Lower lobe of right lung (tissue), 2 donors: ENCODE data around the gene HDLBP. TPM values are rescaled to one million over a fixed set of nuclear protein-coding genes. Genes with fewer than 3 reads are reported as not detected.
"Not testable (repeated sequence)": the region's sequence is repeated elsewhere in the genome, so short reads cannot be mapped to it uniquely, and the experiment has no call there.

Experiments
- ATAC-seq, 2 donors: fragments of 200-7000 bp; cut with Tn5 transposase; one replicate each; pipeline ENCODE4 v1.9.1; 2020 to 2022; ENCODE audit warnings: mild to moderate bottlenecking in 2 of 2, moderate library complexity in 2 of 2
- DNase-seq: peaks from one replicate; pipeline ENCODE4 v3.0.0-alpha.2; 2020
- H3K27ac ChIP-seq: fragments of 200-600 bp; one replicate; pipeline ENCODE4 v1.8.0; 2022
- H3K27me3 ChIP-seq: fragments of 200-600 bp; one replicate; pipeline ENCODE4 v1.8.0; 2022; ENCODE audit warnings: low read depth
- H3K36me3 ChIP-seq: fragments of 200-600 bp; one replicate; pipeline ENCODE4 v1.8.0; 2022; ENCODE audit warnings: mild to moderate bottlenecking
- H3K4me1 ChIP-seq: fragments of 200-600 bp; one replicate; pipeline ENCODE4 v1.8.0; 2022
- H3K4me3 ChIP-seq: fragments of 200-600 bp; one replicate; pipeline ENCODE4 v1.8.0; 2022; ENCODE audit warnings: mild to moderate bottlenecking
- H3K9me3 ChIP-seq: fragments of 200-600 bp; one replicate; pipeline ENCODE4 v1.8.0; 2022
- intact Hi-C: fragments of 100-400 bp; cut with DNase I; formaldehyde crosslinking; loops from one replicate; pipeline ENCODE4 v1.11.0; 2022
- total RNA-seq: library from RNA; stranded (reverse); fragmentation: NEBNext Ultra II Directional; extraction: Animal tissue kit (Norgen Biotek cat#: 25700); gene quantifications from one replicate; pipeline ENCODE4 v1.2.1, GENCODE V29; 2021
- TF ChIP-seq, protein P1 (sequence below): fragments of 200-600 bp; IDR thresholded peaks from one replicate; pipeline ENCODE4 v1.8.0; 2022; ENCODE audit warnings: antibody characterized with exemption, mild to moderate bottlenecking
- donor health status: DM: no; HTN: yes; CAD: no; lungs with severe emphysema.

The HDLBP gene
- total RNA-seq, 1 donor from 2014 or later = 387 TPM

DNA sequence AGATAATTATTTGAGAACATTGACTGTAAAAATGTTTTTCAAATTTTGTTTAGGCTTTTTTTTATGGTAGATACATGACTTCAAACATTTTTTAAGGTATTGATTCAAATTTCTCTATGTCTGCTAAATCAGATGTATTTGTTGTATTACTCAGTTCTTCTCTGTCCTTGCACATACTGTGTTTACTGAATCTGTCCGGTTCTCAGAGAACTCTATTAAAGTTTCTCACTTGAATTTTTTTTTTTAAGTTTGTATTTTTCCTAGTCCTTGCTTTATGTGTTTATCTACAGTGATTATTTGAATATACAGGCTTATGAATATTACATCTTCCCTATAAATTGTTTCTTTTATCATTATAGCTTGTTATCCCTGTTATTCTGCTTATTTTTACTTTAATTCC is 5.6 kb upstream of the HDLBP start:
- no peak for ATAC-seq
- peaks cover 80% of the 10 kb centered on the region for H3K4me1 ChIP-seq
- intact Hi-C loops = no loop called here

DNA sequence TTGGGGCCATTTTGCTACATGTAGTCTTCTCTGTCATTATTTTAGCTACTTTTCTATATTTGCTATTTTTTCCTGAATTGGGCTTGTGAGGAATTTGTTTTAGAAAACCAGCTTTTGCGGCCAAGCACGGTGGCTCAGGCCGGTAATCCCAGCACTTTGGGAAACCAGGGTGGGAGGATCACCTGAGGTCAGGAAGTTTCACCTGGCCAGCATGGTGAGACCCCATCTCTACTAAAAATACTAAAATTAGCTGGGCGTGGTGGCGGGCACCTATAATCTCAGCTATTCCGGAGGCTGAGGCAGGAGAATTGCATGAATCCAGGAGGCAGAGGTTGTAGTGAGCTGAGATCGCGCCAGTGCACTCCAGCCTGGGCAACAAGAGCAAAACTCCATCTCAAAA is 4.9 kb upstream of the HDLBP start:
- intact Hi-C loops = no loop called here
- Histone ChIP-seq H3K4me3 (no peak overlapping the region), H3K36me3 (peaks cover 10% of the 10 kb centered on the region), H3K9me3 (no peaks in the 10 kb centered on the region), H3K4me1 (peaks cover 78% of the 10 kb centered on the region), H3K27me3 (no peaks in the 10 kb centered on the region), H3K27ac (no peak overlapping the region)
- ATAC-seq (no peak), DNase-seq (no peak)
- TF ChIP-seq, protein P1, sequence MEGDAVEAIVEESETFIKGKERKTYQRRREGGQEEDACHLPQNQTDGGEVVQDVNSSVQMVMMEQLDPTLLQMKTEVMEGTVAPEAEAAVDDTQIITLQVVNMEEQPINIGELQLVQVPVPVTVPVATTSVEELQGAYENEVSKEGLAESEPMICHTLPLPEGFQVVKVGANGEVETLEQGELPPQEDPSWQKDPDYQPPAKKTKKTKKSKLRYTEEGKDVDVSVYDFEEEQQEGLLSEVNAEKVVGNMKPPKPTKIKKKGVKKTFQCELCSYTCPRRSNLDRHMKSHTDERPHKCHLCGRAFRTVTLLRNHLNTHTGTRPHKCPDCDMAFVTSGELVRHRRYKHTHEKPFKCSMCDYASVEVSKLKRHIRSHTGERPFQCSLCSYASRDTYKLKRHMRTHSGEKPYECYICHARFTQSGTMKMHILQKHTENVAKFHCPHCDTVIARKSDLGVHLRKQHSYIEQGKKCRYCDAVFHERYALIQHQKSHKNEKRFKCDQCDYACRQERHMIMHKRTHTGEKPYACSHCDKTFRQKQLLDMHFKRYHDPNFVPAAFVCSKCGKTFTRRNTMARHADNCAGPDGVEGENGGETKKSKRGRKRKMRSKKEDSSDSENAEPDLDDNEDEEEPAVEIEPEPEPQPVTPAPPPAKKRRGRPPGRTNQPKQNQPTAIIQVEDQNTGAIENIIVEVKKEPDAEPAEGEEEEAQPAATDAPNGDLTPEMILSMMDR = no peak

More for the DNA sequence above, 5.6 kb upstream of the HDLBP start:
- peaks cover 17% of the 10 kb centered on the region for H3K36me3 ChIP-seq
- H3K4me3 ChIP-seq = no peak overlapping the region
- TF ChIP-seq, protein P1 = no peak
- H3K27me3 ChIP-seq = no peaks in the 10 kb centered on the region
- no peak overlapping the region for H3K27ac ChIP-seq
- no peaks in the 10 kb centered on the region for H3K9me3 ChIP-seq
- no peak for DNase-seq

DNA sequence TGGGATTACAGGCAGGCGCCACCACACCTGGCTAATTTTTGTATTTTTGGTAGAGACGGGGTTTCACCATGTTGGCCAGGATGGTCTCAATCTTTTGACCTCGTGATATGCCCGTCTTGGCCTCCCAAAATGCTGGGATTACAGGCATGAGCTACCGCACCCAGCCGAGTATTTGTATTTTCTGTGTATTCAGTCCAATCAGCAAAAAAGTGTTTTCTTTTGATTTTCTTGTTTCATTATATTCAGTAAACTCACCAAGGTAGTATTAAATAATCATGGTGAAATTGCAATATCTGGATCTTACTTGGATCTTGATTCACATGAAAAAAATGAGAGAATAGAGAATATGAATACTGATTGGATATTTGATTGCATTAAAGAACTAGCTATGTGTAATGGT is 3.4 kb upstream of the HDLBP start:
- ATAC-seq, H3K27ac ChIP-seq, H3K36me3 ChIP-seq, H3K27me3 ChIP-seq, DNase-seq, intact Hi-C loops, H3K9me3 ChIP-seq: not testable (repeated sequence)
- H3K4me3 ChIP-seq = peak overlapping the region; percentile 5
- peaks cover 67% of the 10 kb centered on the region for H3K4me1 ChIP-seq

- peaks cover 75% of the 10 kb centered on the region for H3K4me1 ChIP-seq
- intact Hi-C loops = no loop called here
- TF ChIP-seq, protein P1 = no peak
- no peak for ATAC-seq
- H3K27ac ChIP-seq = peak overlapping the region; percentile 98
- no peaks in the 10 kb centered on the region for H3K9me3 ChIP-seq
- H3K27me3 ChIP-seq = no peaks in the 10 kb centered on the region
- H3K36me3 ChIP-seq = no peaks in the 10 kb centered on the region
- H3K4me3 ChIP-seq = peak overlapping the region; percentile 93
- DNase-seq = no peak
Measured at GRCh38 chr2:241317391-241317790, 1.9 kb upstream of the HDLBP start.

DNA sequence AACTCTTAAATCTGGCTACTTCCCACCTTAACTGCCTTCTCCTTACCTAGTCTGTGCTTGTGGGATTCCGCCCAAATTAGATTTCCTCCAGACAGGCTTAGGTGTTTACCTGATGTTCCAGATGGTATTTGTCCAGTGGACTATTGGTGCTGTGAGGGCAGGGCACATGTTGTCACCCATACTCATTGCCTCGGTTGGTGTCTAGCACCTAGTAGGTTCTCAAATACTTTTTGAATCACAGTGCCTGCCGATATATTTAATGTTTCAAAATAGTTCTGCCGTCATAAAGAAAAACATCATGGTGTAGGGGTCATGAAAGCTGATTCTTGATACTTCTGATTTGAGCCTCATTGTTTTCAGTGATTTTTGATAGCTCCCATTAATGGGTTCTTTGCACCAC is 1.4 kb upstream of the HDLBP start:
- H3K4me3 ChIP-seq = peak overlapping the region; percentile 93
- H3K9me3 ChIP-seq = no peaks in the 10 kb centered on the region
- intact Hi-C loops = no loop called here
- H3K27me3 ChIP-seq = no peaks in the 10 kb centered on the region
- peak overlapping the region; percentile 98 for H3K27ac ChIP-seq
- H3K4me1 ChIP-seq = peaks cover 75% of the 10 kb centered on the region
- ATAC-seq (no peak), DNase-seq (no peak)
- H3K36me3 ChIP-seq = no peaks in the 10 kb centered on the region
- TF ChIP-seq, protein P1 = no peak

- H3K27me3 ChIP-seq = no peaks in the 10 kb centered on the region
- ATAC-seq (peak; percentile 69 to 73), DNase-seq (peak; percentile 88)
- no peaks in the 10 kb centered on the region for H3K9me3 ChIP-seq
- H3K27ac ChIP-seq = peak within 1 kb of the TSS; percentile 98
- H3K36me3 ChIP-seq = no peaks in the 10 kb centered on the region
- intact Hi-C loops = no loop called here
- H3K4me1 ChIP-seq = peaks cover 69% of the 10 kb centered on the region
- peak within 1 kb of the TSS; percentile 93 for H3K4me3 ChIP-seq
- TF ChIP-seq, protein P1 = no peak
Measured at GRCh38 chr2:241315879-241316631, 583 bp upstream of the HDLBP start, which contains the start of gene SEPTIN2. SEPTIN2 (plus strand) TSS chr2:241315925; CDS start chr2:241324233, 8,308 bp downstream.
